ENCODE results near the gene MTFMT. TPM values are rescaled to one million over a fixed set of nuclear protein-coding genes. Genes with fewer than 3 reads are reported as not detected.

MTFMT gene
- polyA plus RNA-seq, 6 donors from 2014 or later: 16.3 to 25.2 (median 19.5) TPM

Other genes with a start within 250 kb of the MTFMT start
- under 1 TPM in 3 of 6 donors, not detected in 3; 0.24 to 0.62 (median 0.45) TPM for gene PIF1, start 204.0 kb downstream of the MTFMT start, polyA plus RNA-seq (ENCODE audit: low read depth in 6 of 6)
- 10 to 100 TPM in 5 of 6 donors, 1 to 10 TPM in 1; 9.7 to 20.7 (median 14.4) TPM for gene PLEKHO2, start 187.7 kb downstream of the MTFMT start, polyA plus RNA-seq (ENCODE audit: low read depth in 6 of 6)
- gene ANKDD1A, start 117.7 kb downstream of the MTFMT start, polyA plus RNA-seq (ENCODE audit: low read depth in 6 of 6): 1 to 10 TPM in 3 of 6 donors, under 1 TPM in 2, not detected in 1; 0.14 to 3.3 (median 1.3) TPM
- 100 to 1,000 TPM; 190 to 258 (median 205) TPM for gene SPG21, start 39.7 kb downstream of the MTFMT start, polyA plus RNA-seq (ENCODE audit: low read depth in 6 of 6)
- gene SLC51B, start 15.7 kb upstream of the MTFMT start, polyA plus RNA-seq (ENCODE audit: low read depth in 6 of 6): not detected
- gene RASL12, start 38.4 kb upstream of the MTFMT start, polyA plus RNA-seq (ENCODE audit: low read depth in 6 of 6): not detected
- gene KBTBD13, start 47.1 kb upstream of the MTFMT start, polyA plus RNA-seq (ENCODE audit: low read depth in 6 of 6): not detected
- gene UBAP1L, start 85.6 kb upstream of the MTFMT start, polyA plus RNA-seq (ENCODE audit: low read depth in 6 of 6): under 1 TPM in 4 of 6 donors, not detected in 2; 0.04 to 0.52 (median 0.24) TPM
- gene PDCD7, start 104.2 kb upstream of the MTFMT start, polyA plus RNA-seq (ENCODE audit: low read depth in 6 of 6): 10 to 100 TPM in 5 of 6 donors, 1 to 10 TPM in 1; 7.7 to 20.7 (median 14.5) TPM
- 10 to 100 TPM; 21.1 to 33.5 (median 29.6) TPM for gene CLPX, start 155.7 kb upstream of the MTFMT start, polyA plus RNA-seq (ENCODE audit: low read depth in 6 of 6)
- gene CILP, start 181.8 kb upstream of the MTFMT start, polyA plus RNA-seq (ENCODE audit: low read depth in 6 of 6): not detected

Measured in naive B cell (primary cell).